IPS-11a (cell line): Measurements from ENCODE around the gene ZNF611.
"Not testable (repeated sequence)": the region's sequence is repeated elsewhere in the genome, so short reads cannot be mapped to it uniquely, and the experiment has no call there.

Source experiments
- H3K4me3 ChIP-seq: one replicate; pipeline ENCODE4 v1.5.1; 2013; ENCODE audit warnings: low read depth, low read length, control low read depth

ZNF611 gene

GRCh38 chr19:52720541-52720940, 14.3 kb downstream of the ZNF611 start:
- not testable (repeated sequence) for H3K4me3 ChIP-seq

GRCh38 chr19:52716522-52716921, 18.3 kb downstream of the ZNF611 start:
- no peak overlapping the region for H3K4me3 ChIP-seq

- not testable (repeated sequence) for H3K4me3 ChIP-seq
Measured at GRCh38 chr19:52715902-52716301, 18.9 kb downstream of the ZNF611 start.

GRCh38 chr19:52715330-52715729, 19.5 kb downstream of the ZNF611 start:
- H3K4me3 ChIP-seq: not testable (repeated sequence)

- H3K4me3 ChIP-seq: not testable (repeated sequence)
Measured at GRCh38 chr19:52713051-52713450, 21.8 kb downstream of the ZNF611 start.

GRCh38 chr19:52711661-52712060, 23.2 kb downstream of the ZNF611 start:
- not testable (repeated sequence) for H3K4me3 ChIP-seq

- no peak overlapping the region for H3K4me3 ChIP-seq
Measured at GRCh38 chr19:52710538-52710937, 24.3 kb downstream of the ZNF611 start.

- not testable (repeated sequence) for H3K4me3 ChIP-seq
Measured at GRCh38 chr19:52705615-52706014, 29.2 kb downstream of the ZNF611 start.

GRCh38 chr19:52703917-52704316, 30.9 kb downstream of the ZNF611 start:
- no peak overlapping the region for H3K4me3 ChIP-seq

- H3K4me3 ChIP-seq: no peak overlapping the region
Measured at GRCh38 chr19:52700673-52701072, 34.2 kb downstream of the ZNF611 start.

- not testable (repeated sequence) for H3K4me3 ChIP-seq
Measured at GRCh38 chr19:52699555-52699954, 35.3 kb downstream of the ZNF611 start.

- no peak overlapping the region for H3K4me3 ChIP-seq
Measured at GRCh38 chr19:52695996-52696395, 38.8 kb downstream of the ZNF611 start.

GRCh38 chr19:52694921-52695320, 39.9 kb downstream of the ZNF611 start:
- H3K4me3 ChIP-seq: no peak overlapping the region

- H3K4me3 ChIP-seq: not testable (repeated sequence)
Measured at GRCh38 chr19:52694281-52694680, 40.6 kb downstream of the ZNF611 start.

- H3K4me3 ChIP-seq: no peak overlapping the region
Measured at GRCh38 chr19:52692431-52693008, 42.3 kb downstream of the ZNF611 start.

GRCh38 chr19:52691737-52692136, 43.1 kb downstream of the ZNF611 start:
- no peak overlapping the region for H3K4me3 ChIP-seq

- peak overlapping the region; percentile 35 for H3K4me3 ChIP-seq
Measured at GRCh38 chr19:52691215-52691610, 43.6 kb downstream of the ZNF611 start.

- peak overlapping the region; percentile 75 for H3K4me3 ChIP-seq
Measured at GRCh38 chr19:52690369-52691214, 44.3 kb downstream of the ZNF611 start.

GRCh38 chr19:52689843-52690368, 44.9 kb downstream of the ZNF611 start:
- H3K4me3 ChIP-seq: peak overlapping the region; percentile 75

GRCh38 chr19:52688925-52689796, 45.7 kb downstream of the ZNF611 start:
- peak overlapping the region; percentile 75 for H3K4me3 ChIP-seq

- no peak overlapping the region for H3K4me3 ChIP-seq
Measured at GRCh38 chr19:52688335-52688734, 46.5 kb downstream of the ZNF611 start.
